H9 (cell line): ENCODE data around the gene SOWAHB. TPM values are rescaled to one million over a fixed set of nuclear protein-coding genes. Genes with fewer than 3 reads are reported as not detected.

Experiments
- DNase-seq: peaks from one replicate; pipeline ENCODE4 v3.0.0-alpha.2; 2017
- H2AFZ ChIP-seq: one replicate; pipeline ENCODE4 v1.6.1; 2013; ENCODE audit warnings: mild to moderate bottlenecking, low read length, control low read depth, moderate library complexity
- H2AK5ac ChIP-seq: 2 replicates; pipeline ENCODE4 v1.6.1; 2013; ENCODE audit warnings: low read length, control low read depth, mixed read lengths; ENCODE audit not compliant: insufficient read length
- H2BK120ac ChIP-seq: one replicate; pipeline ENCODE4 v1.6.1; 2013; ENCODE audit warnings: low read depth, mild to moderate bottlenecking, low read length, control low read depth, inconsistent platforms; ENCODE audit not compliant: poor library complexity, severe bottlenecking
- H2BK12ac ChIP-seq: 2 replicates; pipeline ENCODE4 v1.6.1; 2013; ENCODE audit warnings: low read length, control low read depth, mixed read lengths, low read depth; ENCODE audit not compliant: insufficient read length
- H2BK15ac ChIP-seq: 2 replicates; pipeline ENCODE4 v1.6.1; 2013; ENCODE audit warnings: low read depth, low read length, control low read depth
- H2BK20ac ChIP-seq: one replicate; pipeline ENCODE4 v1.6.1; 2013; ENCODE audit warnings: low read depth, mild to moderate bottlenecking, low read length, control low read depth, inconsistent platforms; ENCODE audit not compliant: poor library complexity, severe bottlenecking
- H2BK5ac ChIP-seq: 2 replicates; pipeline ENCODE4 v1.6.1; 2013; ENCODE audit warnings: low read length, control low read depth, mixed read lengths; ENCODE audit not compliant: insufficient read length
- H3K14ac ChIP-seq: 2 replicates; pipeline ENCODE4 v1.6.1; 2013; ENCODE audit warnings: low read length, control low read depth; ENCODE audit not compliant: insufficient read depth
- H3K18ac ChIP-seq: 2 replicates; pipeline ENCODE4 v1.6.1; 2013; ENCODE audit warnings: low read depth, mild to moderate bottlenecking, mixed read lengths, low read length, control low read depth; ENCODE audit not compliant: insufficient read length
- H3K23ac ChIP-seq: 2 replicates; pipeline ENCODE4 v1.6.1; 2013; ENCODE audit warnings: low read length, control low read depth, mixed read lengths, low read depth; ENCODE audit not compliant: insufficient read length
- H3K23me2 ChIP-seq: 2 replicates; pipeline ENCODE4 v1.6.1; 2013; ENCODE audit warnings: low read depth, mild to moderate bottlenecking, mixed read lengths, low read length, control low read depth; ENCODE audit not compliant: insufficient read length, poor library complexity, severe bottlenecking
- H3K27ac ChIP-seq: 2 replicates; pipeline ENCODE4 v1.5.1; 2013; ENCODE audit warnings: low read length, control low read depth, mixed read lengths, low read depth; ENCODE audit not compliant: insufficient read length
- H3K27me3 ChIP-seq: 2 replicates; pipeline ENCODE4 v1.6.1; 2013; ENCODE audit warnings: low read length, control low read depth, inconsistent platforms; ENCODE audit not compliant: insufficient read depth
- H3K4ac ChIP-seq: 2 replicates; pipeline ENCODE4 v1.6.1; 2013; ENCODE audit warnings: low read depth, mild to moderate bottlenecking, control low read depth, inconsistent platforms, low read length, moderate library complexity
- H3K4me1 ChIP-seq: 2 replicates; pipeline ENCODE4 v1.6.1; 2013; ENCODE audit warnings: low read length, control low read depth, inconsistent platforms; ENCODE audit not compliant: insufficient read depth
- H3K4me2 ChIP-seq: 2 replicates; pipeline ENCODE4 v1.6.1; 2013; ENCODE audit warnings: low read length, control low read depth, mixed read lengths; ENCODE audit not compliant: insufficient read length, insufficient read depth
- H3K56ac ChIP-seq: 2 replicates; pipeline ENCODE4 v1.6.1; 2013; ENCODE audit warnings: low read depth, mild to moderate bottlenecking, mixed read lengths, low read length, control low read depth; ENCODE audit not compliant: insufficient read length
- H3K79me1 ChIP-seq: 2 replicates; pipeline ENCODE4 v1.6.1; 2013; ENCODE audit warnings: low read depth, mild to moderate bottlenecking, moderate library complexity, low read length, control low read depth, inconsistent platforms; ENCODE audit not compliant: insufficient read depth, poor library complexity, severe bottlenecking
- H3K79me2 ChIP-seq: 2 replicates; pipeline ENCODE4 v1.6.1; 2013; ENCODE audit warnings: low read length, control low read depth, inconsistent platforms; ENCODE audit not compliant: insufficient read depth
- H3K9ac ChIP-seq: 2 replicates; pipeline ENCODE4 v1.6.1; 2013; ENCODE audit warnings: low read length, control low read depth, mixed read lengths; ENCODE audit not compliant: insufficient read length; ENCODE audit errors: extremely low read depth
- H3K9me3 ChIP-seq: one replicate; pipeline ENCODE4 v1.6.1; 2013; ENCODE audit warnings: low read depth, low read length, inconsistent platforms; ENCODE audit not compliant: control insufficient read depth
- H3T11ph ChIP-seq: one replicate; pipeline ENCODE4 v1.6.1; 2013; ENCODE audit warnings: mild to moderate bottlenecking, low read length, control low read depth, inconsistent platforms
- H4K20me1 ChIP-seq: one replicate; pipeline ENCODE4 v1.6.1; 2013; ENCODE audit not compliant: control insufficient read depth, insufficient read length, insufficient read depth
- H4K5ac ChIP-seq: 2 replicates; pipeline ENCODE4 v1.6.1; 2013; ENCODE audit warnings: low read depth, mild to moderate bottlenecking, mixed read lengths, low read length, control low read depth; ENCODE audit not compliant: insufficient read length
- H4K8ac ChIP-seq: replicated peaks from 2 replicates; pipeline ENCODE4 v1.6.1; 2013; ENCODE audit warnings: low read length, control low read depth, mixed read lengths, low read depth; ENCODE audit not compliant: insufficient read length
- H4K91ac ChIP-seq: 2 replicates; pipeline ENCODE4 v1.6.1; 2013; ENCODE audit warnings: low read depth, mild to moderate bottlenecking, moderate library complexity, mixed read lengths, low read length, control low read depth; ENCODE audit not compliant: insufficient read length
- H3K27ac Mint-ChIP-seq, 3 experiments: 2 replicates in 2 of 3; 3 replicates in 1 of 3; pipeline ENCODE4 v1.8.0; 2020 to 2021; ENCODE audit warnings: mixed read lengths in 3 of 3, mild to moderate bottlenecking in 1 of 3, moderate library complexity in 1 of 3
- H3K27me3 Mint-ChIP-seq: 2 replicates; pipeline ENCODE4 v1.8.0; 2021; ENCODE audit warnings: low read depth, mild to moderate bottlenecking, moderate library complexity, mixed read lengths
- H3K36me3 Mint-ChIP-seq, 3 experiments: 2 replicates in 2 of 3; 3 replicates in 1 of 3; pipeline ENCODE4 v1.8.0; 2020 to 2021; ENCODE audit warnings: low read depth in 3 of 3, mixed read lengths in 3 of 3; ENCODE audit not compliant: insufficient read depth in 1 of 3
- H3K4me1 Mint-ChIP-seq, 2 experiments: 2 replicates each; pipeline ENCODE4 v1.8.0; 2020; ENCODE audit warnings: mixed read lengths in 2 of 2
- H3K4me3 Mint-ChIP-seq, 2 experiments: 2 replicates in 1 of 2; 3 replicates in 1 of 2; pipeline ENCODE4 v1.8.0; 2020 to 2021; ENCODE audit warnings: mild to moderate bottlenecking in 2 of 2, mixed read lengths in 2 of 2, moderate library complexity in 1 of 2
- H3K9me3 Mint-ChIP-seq, 2 experiments: 2 replicates in 1 of 2; 3 replicates in 1 of 2; pipeline ENCODE4 v1.8.0; 2020; ENCODE audit warnings: mild to moderate bottlenecking in 2 of 2, mixed read lengths in 2 of 2, moderate library complexity in 1 of 2
- WGBS: extraction: QIAGEN DNeasy Blood & Tissue Kit; methylation state at CpG from one replicate; pipeline ENCODE4 v1.1.7; 2013; ENCODE audit warnings: missing lambda C conversion rate, low lambda C conversion rate, mixed read lengths; ENCODE audit not compliant: insufficient read length; ENCODE audit errors: extremely low coverage; 5-methylcytosine and 5-hydroxymethylcytosine counted together
- long read RNA-seq: library from polyadenylated mRNA; unstranded; transcript quantifications from one replicate; pipeline ENCODE4 v2.0.0, GENCODE V29; 2020
- total RNA-seq: library from RNA; stranded (reverse); gene quantifications from 2 replicates; pipeline ENCODE4 v1.2.1, GENCODE V29; 2021
- TF ChIP-seq, protein P1 (sequence below): fragments of 200-600 bp; sonication (generic); conservative IDR thresholded peaks from 3 replicates; pipeline ENCODE4 v1.8.0; 2021; ENCODE audit warnings: antibody characterized with exemption, mild to moderate bottlenecking

SOWAHB gene
- total RNA-seq = 0.13 and 0.26 TPM in 2 replicates
- long read RNA-seq = 0 reads

GRCh38 chr4:76897536-76898384 is at the start of gene SOWAHB:
SOWAHB (minus strand) TSS chr4:76898144; CDS start chr4:76897849, 295 bp downstream.
- H3K79me2 ChIP-seq = no peaks in the 10 kb centered on the region
- no peak within 1 kb of the TSS for H3K14ac ChIP-seq
- no peak within 1 kb of the TSS for H2BK15ac ChIP-seq
- Mint-ChIP-seq H3K27me3 (peaks cover 64% of the 10 kb centered on the region), H3K4me3 (peak within 1 kb of the TSS; percentile 69 to 80), H3K9me3 (peaks cover 0 to 2% of the 10 kb centered on the region in 2 experiments; a peak in 1 of 5 replicates), H3K4me1 (peaks cover 13 to 18% of the 10 kb centered on the region in 2 experiments), H3K27ac (no peak within 1 kb of the TSS), H3K36me3 (no peaks in the 10 kb centered on the region)
- H4K20me1 ChIP-seq = no peaks in the 10 kb centered on the region
- no peak within 1 kb of the TSS for H2BK120ac ChIP-seq
- peak within 1 kb of the TSS; percentile 70 for H3K4me2 ChIP-seq
- no peak within 1 kb of the TSS for H3K23ac ChIP-seq
- H3K56ac ChIP-seq = no peak within 1 kb of the TSS
- no peak within 1 kb of the TSS for H3K9ac ChIP-seq
- H4K91ac ChIP-seq = no peak within 1 kb of the TSS
- H4K5ac ChIP-seq = no peak within 1 kb of the TSS
- H3K27ac ChIP-seq = no peak within 1 kb of the TSS
- no peak within 1 kb of the TSS for H4K8ac ChIP-seq
- peaks cover 18% of the 10 kb centered on the region for H3K23me2 ChIP-seq
- no peaks in the 10 kb centered on the region for H3K4me1 ChIP-seq
- no peak within 1 kb of the TSS for H2BK12ac ChIP-seq
- TF ChIP-seq, protein P1, sequence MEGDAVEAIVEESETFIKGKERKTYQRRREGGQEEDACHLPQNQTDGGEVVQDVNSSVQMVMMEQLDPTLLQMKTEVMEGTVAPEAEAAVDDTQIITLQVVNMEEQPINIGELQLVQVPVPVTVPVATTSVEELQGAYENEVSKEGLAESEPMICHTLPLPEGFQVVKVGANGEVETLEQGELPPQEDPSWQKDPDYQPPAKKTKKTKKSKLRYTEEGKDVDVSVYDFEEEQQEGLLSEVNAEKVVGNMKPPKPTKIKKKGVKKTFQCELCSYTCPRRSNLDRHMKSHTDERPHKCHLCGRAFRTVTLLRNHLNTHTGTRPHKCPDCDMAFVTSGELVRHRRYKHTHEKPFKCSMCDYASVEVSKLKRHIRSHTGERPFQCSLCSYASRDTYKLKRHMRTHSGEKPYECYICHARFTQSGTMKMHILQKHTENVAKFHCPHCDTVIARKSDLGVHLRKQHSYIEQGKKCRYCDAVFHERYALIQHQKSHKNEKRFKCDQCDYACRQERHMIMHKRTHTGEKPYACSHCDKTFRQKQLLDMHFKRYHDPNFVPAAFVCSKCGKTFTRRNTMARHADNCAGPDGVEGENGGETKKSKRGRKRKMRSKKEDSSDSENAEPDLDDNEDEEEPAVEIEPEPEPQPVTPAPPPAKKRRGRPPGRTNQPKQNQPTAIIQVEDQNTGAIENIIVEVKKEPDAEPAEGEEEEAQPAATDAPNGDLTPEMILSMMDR = no peak
- WGBS = no CpG with 5 or more reads among the region's 76 CpGs
- H3T11ph ChIP-seq = no peak within 1 kb of the TSS
- no peaks in the 10 kb centered on the region for H3K79me1 ChIP-seq
- no peak within 1 kb of the TSS for H3K18ac ChIP-seq
- H3K9me3 ChIP-seq = no peaks in the 10 kb centered on the region
- peak; percentile 86 for DNase-seq
- no peak within 1 kb of the TSS for H2BK5ac ChIP-seq
- H2AFZ ChIP-seq = no peak within 1 kb of the TSS
- H2BK20ac ChIP-seq = no peak within 1 kb of the TSS
- no peak within 1 kb of the TSS for H3K4ac ChIP-seq
- no peak within 1 kb of the TSS for H2AK5ac ChIP-seq
- peaks cover 27% of the 10 kb centered on the region for H3K27me3 ChIP-seq
